HCT116 (cell line): ENCODE data around the gene THAP3. TPM values are rescaled to one million over a fixed set of nuclear protein-coding genes. Genes with fewer than 3 reads are reported as not detected.
A peak's percentile ranks its signal among the peaks of the same experiment; 100 is the strongest.

Experiments used
- ATAC-seq: fragments of 200-7000 bp; cut with Tn5 transposase; 2 replicates; pipeline ENCODE4 v1.9.1; 2020; ENCODE audit warnings: mild to moderate bottlenecking, moderate library complexity
- Bru-seq: library from RNA; stranded (reverse); fragments of 400-500 nt; gene quantifications from one replicate; lab custom pipeline; 2021; lab: Mats Ljungman, UMichigan
- BruChase-seq, 2 experiments: library from RNA; stranded (reverse); fragments of 400-500 nt; gene quantifications; one replicate each; lab custom pipeline; 2021; lab: Mats Ljungman, UMichigan
- BruUV-seq: library from RNA; stranded (reverse); fragments of 400-500 nt; replicated peaks from 2 replicates; lab custom pipeline; 2021; lab: Mats Ljungman, UMichigan
- CTCF ChIA-PET: fragments of 300-600 bp; sonication (Branson Sonifier 250); formaldehyde crosslinking; loops from one replicate; lab custom pipeline; 2021; ENCODE audit warnings: antibody characterized with exemption; lab: Charles Lee
- POLR2A ChIA-PET: fragments of 300-600, 350-600 bp; sonication (Branson Sonifier 250); formaldehyde crosslinking; loops from one replicate; lab custom pipeline; 2021; ENCODE audit warnings: antibody characterized with exemption; lab: Charles Lee
- RAD21 ChIA-PET, 2 experiments: fragments of 300-600 bp; sonication (Branson Sonifier 250); formaldehyde crosslinking; loops; one replicate each; lab custom pipeline; 2023; ENCODE audit warnings: low total read pairs in 2 of 2; ENCODE audit not compliant: uncharacterized antibody in 2 of 2, unreplicated experiment in 2 of 2, low non-redundant PET in 1 of 2; lab: Charles Lee
- DNase-seq: peaks from one replicate; pipeline ENCODE4 v3.0.0-alpha.2; 2010; ENCODE audit warnings: low read depth, low spot score
- H2AFZ ChIP-seq: fragments of 200-600 bp; shearing (Covaris generic), sonication (generic); 2 replicates; pipeline ENCODE4 v1.6.1; 2017; ENCODE audit warnings: low read depth, mixed run types, mixed read lengths, antibody characterized with exemption, low read length; ENCODE audit not compliant: poor library complexity, severe bottlenecking
- H3K27ac ChIP-seq: 2 replicates; pipeline ENCODE4 v1.5.1; 2012; ENCODE audit warnings: low read depth, low read length
- H3K27me3 ChIP-seq: fragments of 200-600 bp; sonication (generic); 2 replicates; pipeline ENCODE4 v1.6.1; 2016; ENCODE audit warnings: mixed run types, low read length, mixed read lengths; ENCODE audit not compliant: insufficient read depth
- H3K36me3 ChIP-seq, 2 experiments: fragments of 200-500 bp in 1 of 2; fragments of 200-600 bp in 1 of 2; sonication (Bioruptor generic) in 1 of 2; sonication (generic) in 1 of 2; 2 replicates each; pipeline versions ENCODE4 v1.5.1 to v1.6.1; 2014 to 2016; ENCODE audit warnings: low read length in 2 of 2, inconsistent platforms in 1 of 2, mixed read lengths in 1 of 2, mixed run types in 1 of 2; ENCODE audit not compliant: insufficient read depth in 2 of 2, control insufficient read depth in 1 of 2
- H3K4me1 ChIP-seq, 2 experiments: fragments of 200-600 bp in 1 of 2; sonication (generic) in 1 of 2; 2 replicates each; pipeline versions ENCODE4 v1.5.1 to v1.6.1; 2012 to 2017; ENCODE audit warnings: low read length in 2 of 2, inconsistent platforms in 1 of 2, mild to moderate bottlenecking in 1 of 2, mixed read lengths in 1 of 2, mixed run types in 1 of 2, moderate library complexity in 1 of 2; ENCODE audit not compliant: insufficient read depth in 2 of 2, control insufficient read depth in 1 of 2
- H3K4me2 ChIP-seq: fragments of 200-600 bp; sonication (generic); 2 replicates; pipeline ENCODE4 v1.6.1; 2017; ENCODE audit warnings: mixed run types, low read length, mixed read lengths
- H3K4me3 ChIP-seq, 2 experiments: fragments of 200-600 bp in 1 of 2; sonication (generic) in 1 of 2; replicated peaks in 1 of 2; 2 replicates each; pipeline ENCODE4 v1.5.1; 2011 to 2016; ENCODE audit warnings: low read length in 2 of 2, control low read depth in 1 of 2, low read depth in 1 of 2, mild to moderate bottlenecking in 1 of 2, mixed read lengths in 1 of 2, mixed run types in 1 of 2
- H3K79me2 ChIP-seq: fragments of 200-600 bp; sonication (generic); 2 replicates; pipeline ENCODE4 v1.6.1; 2017; ENCODE audit warnings: mild to moderate bottlenecking, mixed run types, low read length, moderate library complexity, mixed read lengths; ENCODE audit not compliant: insufficient read depth
- H3K9ac ChIP-seq: fragments of 200-600 bp; sonication (generic); 2 replicates; pipeline ENCODE4 v1.6.1; 2016; ENCODE audit warnings: low read length, mixed read lengths
- H3K9me2 ChIP-seq: fragments of 200-600 bp; sonication (generic), shearing (Covaris generic); 2 replicates; pipeline ENCODE4 v1.6.1; 2017; ENCODE audit warnings: mixed run types, mild to moderate bottlenecking, moderate library complexity; ENCODE audit not compliant: insufficient read depth
- H3K9me3 ChIP-seq, 2 experiments: fragments of 200-500 bp in 1 of 2; fragments of 200-600 bp in 1 of 2; sonication (Bioruptor generic) in 1 of 2; sonication (generic) in 1 of 2; 2 replicates each; pipeline ENCODE4 v1.6.1; 2014 to 2017; ENCODE audit warnings: low read length in 2 of 2, mixed read lengths in 2 of 2, inconsistent platforms in 1 of 2, low read depth in 1 of 2, mild to moderate bottlenecking in 1 of 2, mixed run types in 1 of 2, moderate library complexity in 1 of 2; ENCODE audit not compliant: control insufficient read depth in 1 of 2, insufficient read depth in 1 of 2
- H4K20me1 ChIP-seq: fragments of 200-600 bp; sonication (generic), shearing (Covaris generic); 2 replicates; pipeline ENCODE4 v1.6.1; 2017; ENCODE audit warnings: mixed run types, mild to moderate bottlenecking, moderate library complexity; ENCODE audit not compliant: insufficient read depth
- CEBPB ChIP-seq: IDR thresholded peaks from 2 replicates; pipeline ENCODE4 v1.6.1; 2012; ENCODE audit warnings: low read depth
- ELF1 ChIP-seq: IDR thresholded peaks from 2 replicates; pipeline ENCODE4 v1.6.1; 2012; ENCODE audit warnings: low read depth, borderline replicate concordance
- EZH2phosphoT487 ChIP-seq: fragments of 200-600 bp; IDR thresholded peaks from 2 replicates; pipeline ENCODE4 v1.6.1; 2018; ENCODE audit warnings: antibody characterized with exemption, borderline replicate concordance
- FOSL1 ChIP-seq: IDR thresholded peaks from 2 replicates; pipeline ENCODE4 v1.6.1; 2012; ENCODE audit warnings: low read depth
- JUND ChIP-seq: IDR thresholded peaks from 2 replicates; pipeline ENCODE4 v1.6.1; 2012
- POLR2AphosphoS5 ChIP-seq: IDR thresholded peaks from 2 replicates; pipeline ENCODE4 v1.6.1; 2011; ENCODE audit warnings: mild to moderate bottlenecking, low read depth, low read length, moderate library complexity
- SIN3A ChIP-seq: IDR thresholded peaks from 2 replicates; pipeline ENCODE4 v1.6.1; 2012; ENCODE audit warnings: low read depth
- SP1 ChIP-seq: IDR thresholded peaks from 2 replicates; pipeline ENCODE4 v1.6.1; 2012; ENCODE audit warnings: low read depth
- TCF7L2 ChIP-seq: IDR thresholded peaks from 2 replicates; pipeline ENCODE4 v1.7.0; 2011; ENCODE audit warnings: borderline replicate concordance, inconsistent platforms; ENCODE audit not compliant: insufficient read depth, insufficient read length; ENCODE audit errors: extremely low read depth
- YY1 ChIP-seq: IDR thresholded peaks from 2 replicates; pipeline ENCODE4 v1.6.1; 2011; ENCODE audit warnings: low read length, low read depth, moderate library complexity, mild to moderate bottlenecking; ENCODE audit not compliant: insufficient replicate concordance; ENCODE audit errors: extremely low read depth
- ZFX ChIP-seq: fragments of 450-650 bp; IDR thresholded peaks from 2 replicates; pipeline ENCODE4 v1.6.1; 2017
- intact Hi-C: fragments of 100-400 bp; cut with micrococcal nuclease; formaldehyde crosslinking; loops from 2 replicates; pipeline ENCODE4 v1.10.0; 2022
- long read RNA-seq: library from polyadenylated mRNA; unstranded; transcript quantifications from one replicate; pipeline ENCODE4 v2.0.0, GENCODE V29; 2021; ENCODE audit not compliant: unreplicated experiment
- polyA plus RNA-seq: library from polyadenylated mRNA; unstranded; fragments of >200 nt; gene quantifications from 2 replicates; pipeline ENCODE4 v1.2.1, GENCODE V29; 2012; ENCODE audit warnings: missing spikeins
- total RNA-seq: library from RNA; stranded (reverse); gene quantifications from one replicate; pipeline ENCODE4 v1.2.1, GENCODE V29; 2021; ENCODE audit not compliant: unreplicated experiment
- TF ChIP-seq, protein P1 (sequence below): IDR thresholded peaks from 2 replicates; pipeline ENCODE4 v1.6.1; 2012; ENCODE audit warnings: low read depth
- TF ChIP-seq, protein P2 (sequence below): IDR thresholded peaks from 2 replicates; pipeline ENCODE4 v1.6.1; 2011; ENCODE audit warnings: mild to moderate bottlenecking, low read length, moderate library complexity; ENCODE audit not compliant: insufficient replicate concordance; ENCODE audit errors: extremely low read depth
- TF ChIP-seq, protein P3 (sequence below), 3 experiments: fragments of 200-600 bp in 1 of 3; sonication (generic) in 1 of 3; IDR thresholded peaks in 2 of 3; conservative IDR thresholded peaks in 1 of 3; 2 replicates each; pipeline ENCODE4 v1.5.1; 2012 to 2017; ENCODE audit warnings: low read depth in 2 of 3, low read length in 2 of 3, antibody characterized with exemption in 1 of 3, borderline replicate concordance in 1 of 3, control low read depth in 1 of 3, mild to moderate bottlenecking in 1 of 3, mixed read lengths in 1 of 3, mixed run types in 1 of 3, moderate library complexity in 1 of 3; ENCODE audit not compliant: insufficient read depth in 1 of 3
- TF ChIP-seq, protein P4 (sequence below): IDR thresholded peaks from 2 replicates; pipeline ENCODE4 v1.6.1; 2012

The THAP3 gene, protein sequence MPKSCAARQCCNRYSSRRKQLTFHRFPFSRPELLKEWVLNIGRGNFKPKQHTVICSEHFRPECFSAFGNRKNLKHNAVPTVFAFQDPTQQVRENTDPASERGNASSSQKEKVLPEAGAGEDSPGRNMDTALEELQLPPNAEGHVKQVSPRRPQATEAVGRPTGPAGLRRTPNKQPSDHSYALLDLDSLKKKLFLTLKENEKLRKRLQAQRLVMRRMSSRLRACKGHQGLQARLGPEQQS
- total RNA-seq (23.1 TPM), Bru-seq, nascent RNA (percentile 54 among the genes with signal in this experiment), BruChase-seq, experiment 1, labeled RNA remaining after a 6-hour chase (percentile 63 among the genes with signal in this experiment), BruChase-seq, experiment 2, labeled RNA remaining after a 2-hour chase (percentile 67 among the genes with signal in this experiment)
- polyA plus RNA-seq, result 26.1 and 26.2 TPM in 2 replicates
- long read RNA-seq, partial matches to known transcripts, result 17 of 29 reads
- long read RNA-seq, other reads (novel, unspliced or antisense), result 6 of 29 reads

DNA sequence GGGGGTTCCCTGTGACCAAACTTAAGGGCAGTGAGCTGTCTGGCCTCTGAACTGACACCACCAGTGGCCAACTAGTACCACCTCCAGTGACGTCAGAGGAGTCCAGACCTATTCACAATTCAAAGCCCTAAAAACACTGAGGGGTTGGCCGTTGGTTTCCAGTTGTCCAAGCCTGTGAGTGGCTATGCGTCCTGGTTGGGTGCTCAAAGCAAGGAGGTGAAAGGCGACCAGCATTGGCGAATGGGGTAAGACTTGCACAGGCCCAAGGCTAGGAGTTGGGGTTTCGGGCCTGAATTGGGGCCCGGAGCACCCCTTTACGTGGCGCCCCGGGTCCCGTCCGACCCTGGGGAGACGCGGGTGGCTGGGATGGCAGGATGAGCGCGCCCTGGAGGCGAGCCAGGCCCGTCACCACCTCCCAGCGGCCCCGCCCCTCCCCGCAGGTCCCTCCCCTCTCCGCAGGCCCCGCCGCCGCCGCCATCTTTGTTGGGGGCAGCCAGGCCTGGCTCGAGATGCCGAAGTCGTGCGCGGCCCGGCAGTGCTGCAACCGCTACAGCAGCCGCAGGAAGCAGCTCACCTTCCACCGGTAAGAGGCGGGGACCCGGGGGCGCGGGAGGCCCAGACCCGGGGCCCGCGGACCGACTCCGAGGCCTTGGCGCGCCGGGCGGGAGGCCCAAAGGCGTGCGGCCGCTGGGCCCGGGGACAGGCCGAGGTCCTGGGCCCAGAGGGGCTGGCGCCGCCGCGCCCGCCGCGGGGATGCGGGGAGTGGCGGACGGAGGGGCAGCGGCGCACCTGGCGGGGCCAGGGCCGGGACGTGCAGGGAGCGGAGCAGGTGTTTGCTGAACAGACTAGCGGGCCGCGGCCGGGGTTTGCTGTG lies at the start of gene THAP3:
Gene THAP3, plus strand, starts transcription at position 159 of the 874 bp plus-strand sequence. Its CDS starts 351 bp downstream, at position 510.
- ChIA-PET CTCF (no interaction called here), RAD21 (no interaction called here)
- H4K20me1 ChIP-seq, result no peaks in the 10 kb centered on the region
- TF ChIP-seq, protein P1, sequence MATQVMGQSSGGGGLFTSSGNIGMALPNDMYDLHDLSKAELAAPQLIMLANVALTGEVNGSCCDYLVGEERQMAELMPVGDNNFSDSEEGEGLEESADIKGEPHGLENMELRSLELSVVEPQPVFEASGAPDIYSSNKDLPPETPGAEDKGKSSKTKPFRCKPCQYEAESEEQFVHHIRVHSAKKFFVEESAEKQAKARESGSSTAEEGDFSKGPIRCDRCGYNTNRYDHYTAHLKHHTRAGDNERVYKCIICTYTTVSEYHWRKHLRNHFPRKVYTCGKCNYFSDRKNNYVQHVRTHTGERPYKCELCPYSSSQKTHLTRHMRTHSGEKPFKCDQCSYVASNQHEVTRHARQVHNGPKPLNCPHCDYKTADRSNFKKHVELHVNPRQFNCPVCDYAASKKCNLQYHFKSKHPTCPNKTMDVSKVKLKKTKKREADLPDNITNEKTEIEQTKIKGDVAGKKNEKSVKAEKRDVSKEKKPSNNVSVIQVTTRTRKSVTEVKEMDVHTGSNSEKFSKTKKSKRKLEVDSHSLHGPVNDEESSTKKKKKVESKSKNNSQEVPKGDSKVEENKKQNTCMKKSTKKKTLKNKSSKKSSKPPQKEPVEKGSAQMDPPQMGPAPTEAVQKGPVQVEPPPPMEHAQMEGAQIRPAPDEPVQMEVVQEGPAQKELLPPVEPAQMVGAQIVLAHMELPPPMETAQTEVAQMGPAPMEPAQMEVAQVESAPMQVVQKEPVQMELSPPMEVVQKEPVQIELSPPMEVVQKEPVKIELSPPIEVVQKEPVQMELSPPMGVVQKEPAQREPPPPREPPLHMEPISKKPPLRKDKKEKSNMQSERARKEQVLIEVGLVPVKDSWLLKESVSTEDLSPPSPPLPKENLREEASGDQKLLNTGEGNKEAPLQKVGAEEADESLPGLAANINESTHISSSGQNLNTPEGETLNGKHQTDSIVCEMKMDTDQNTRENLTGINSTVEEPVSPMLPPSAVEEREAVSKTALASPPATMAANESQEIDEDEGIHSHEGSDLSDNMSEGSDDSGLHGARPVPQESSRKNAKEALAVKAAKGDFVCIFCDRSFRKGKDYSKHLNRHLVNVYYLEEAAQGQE, result no peak
- no peak for TF ChIP-seq ELF1
- no peak for TF ChIP-seq EZH2phosphoT487
- TF ChIP-seq TCF7L2, result no peak
- TF ChIP-seq, protein P2, sequence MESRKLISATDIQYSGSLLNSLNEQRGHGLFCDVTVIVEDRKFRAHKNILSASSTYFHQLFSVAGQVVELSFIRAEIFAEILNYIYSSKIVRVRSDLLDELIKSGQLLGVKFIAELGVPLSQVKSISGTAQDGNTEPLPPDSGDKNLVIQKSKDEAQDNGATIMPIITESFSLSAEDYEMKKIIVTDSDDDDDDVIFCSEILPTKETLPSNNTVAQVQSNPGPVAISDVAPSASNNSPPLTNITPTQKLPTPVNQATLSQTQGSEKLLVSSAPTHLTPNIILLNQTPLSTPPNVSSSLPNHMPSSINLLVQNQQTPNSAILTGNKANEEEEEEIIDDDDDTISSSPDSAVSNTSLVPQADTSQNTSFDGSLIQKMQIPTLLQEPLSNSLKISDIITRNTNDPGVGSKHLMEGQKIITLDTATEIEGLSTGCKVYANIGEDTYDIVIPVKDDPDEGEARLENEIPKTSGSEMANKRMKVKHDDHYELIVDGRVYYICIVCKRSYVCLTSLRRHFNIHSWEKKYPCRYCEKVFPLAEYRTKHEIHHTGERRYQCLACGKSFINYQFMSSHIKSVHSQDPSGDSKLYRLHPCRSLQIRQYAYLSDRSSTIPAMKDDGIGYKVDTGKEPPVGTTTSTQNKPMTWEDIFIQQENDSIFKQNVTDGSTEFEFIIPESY, result no peak
- TF ChIP-seq ZFX, result peak; percentile 100
- TF ChIP-seq FOSL1, result no peak
- TF ChIP-seq, protein P3, sequence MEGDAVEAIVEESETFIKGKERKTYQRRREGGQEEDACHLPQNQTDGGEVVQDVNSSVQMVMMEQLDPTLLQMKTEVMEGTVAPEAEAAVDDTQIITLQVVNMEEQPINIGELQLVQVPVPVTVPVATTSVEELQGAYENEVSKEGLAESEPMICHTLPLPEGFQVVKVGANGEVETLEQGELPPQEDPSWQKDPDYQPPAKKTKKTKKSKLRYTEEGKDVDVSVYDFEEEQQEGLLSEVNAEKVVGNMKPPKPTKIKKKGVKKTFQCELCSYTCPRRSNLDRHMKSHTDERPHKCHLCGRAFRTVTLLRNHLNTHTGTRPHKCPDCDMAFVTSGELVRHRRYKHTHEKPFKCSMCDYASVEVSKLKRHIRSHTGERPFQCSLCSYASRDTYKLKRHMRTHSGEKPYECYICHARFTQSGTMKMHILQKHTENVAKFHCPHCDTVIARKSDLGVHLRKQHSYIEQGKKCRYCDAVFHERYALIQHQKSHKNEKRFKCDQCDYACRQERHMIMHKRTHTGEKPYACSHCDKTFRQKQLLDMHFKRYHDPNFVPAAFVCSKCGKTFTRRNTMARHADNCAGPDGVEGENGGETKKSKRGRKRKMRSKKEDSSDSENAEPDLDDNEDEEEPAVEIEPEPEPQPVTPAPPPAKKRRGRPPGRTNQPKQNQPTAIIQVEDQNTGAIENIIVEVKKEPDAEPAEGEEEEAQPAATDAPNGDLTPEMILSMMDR (IDR thresholded peaks at IDR 0.05 in 2 of 3, conservative IDR thresholded peaks at IDR 0.05 in 1 of 3; ENCODE audit: borderline replicate concordance in 1 of 3, insufficient read depth in 1 of 3, low read depth in 2 of 3, low read length in 2 of 3), result no peak
- TF ChIP-seq YY1, result peak; percentile 98
- no peak for TF ChIP-seq JUND
- TF ChIP-seq SP1, result peak; percentile 57
- peak; percentile 75 for TF ChIP-seq POLR2AphosphoS5
- peak; percentile 67 for TF ChIP-seq SIN3A
- TF ChIP-seq, protein P4, sequence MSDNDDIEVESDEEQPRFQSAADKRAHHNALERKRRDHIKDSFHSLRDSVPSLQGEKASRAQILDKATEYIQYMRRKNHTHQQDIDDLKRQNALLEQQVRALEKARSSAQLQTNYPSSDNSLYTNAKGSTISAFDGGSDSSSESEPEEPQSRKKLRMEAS, result peak; percentile 46; the same call in 1 of the 2 replicates
- no peak for TF ChIP-seq CEBPB

More for the DNA sequence above, at the start of gene THAP3:
- Histone ChIP-seq H3K4me2 (peak within 1 kb of the TSS; percentile 86), H3K79me2 (peaks cover 64% of the 10 kb centered on the region), H3K4me3 (peak within 1 kb of the TSS; percentile 79 to 96), H3K9me2 (no peaks in the 10 kb centered on the region), H3K9me3 (no peaks in the 10 kb centered on the region), H3K27ac (peak within 1 kb of the TSS; percentile 85), H2AFZ (no peak within 1 kb of the TSS), H3K4me1 (peaks cover 0 to 18% of the 10 kb centered on the region in 2 experiments; a peak in 2 of 4 replicates), H3K9ac (peak within 1 kb of the TSS; percentile 85), H3K36me3 (peaks cover 23 to 31% of the 10 kb centered on the region in 2 experiments), H3K27me3 (no peaks in the 10 kb centered on the region)
- DNase-seq, result peak; percentile 96
- intact Hi-C loops, result no loop called here
- no TSS peak for BruUV-seq
- peak; percentile 87 for ATAC-seq
- POLR2A ChIA-PET, result interaction anchor here (1.1 to 1.4 kb wide), 2 partner anchors 9 to 22 kb away, joined by 4 to 6 read pairs; partner anchors contain the start of gene KLHL21
